GM11168 (cell line): ENCODE measurements around the gene UPF3A.
"Not testable (repeated sequence)": the region's sequence is repeated elsewhere in the genome, so short reads cannot be mapped to it uniquely, and the experiment has no call there.

Experiments used
- in situ Hi-C: fragments of 300-500 bp; cut with MboI; formaldehyde crosslinking; loops from one replicate; pipeline ENCODE4 v1.12.0; 2022; ENCODE audit warnings: low sequenced_read_pairs; ENCODE audit not compliant: unreplicated experiment

UPF3A gene

DNA sequence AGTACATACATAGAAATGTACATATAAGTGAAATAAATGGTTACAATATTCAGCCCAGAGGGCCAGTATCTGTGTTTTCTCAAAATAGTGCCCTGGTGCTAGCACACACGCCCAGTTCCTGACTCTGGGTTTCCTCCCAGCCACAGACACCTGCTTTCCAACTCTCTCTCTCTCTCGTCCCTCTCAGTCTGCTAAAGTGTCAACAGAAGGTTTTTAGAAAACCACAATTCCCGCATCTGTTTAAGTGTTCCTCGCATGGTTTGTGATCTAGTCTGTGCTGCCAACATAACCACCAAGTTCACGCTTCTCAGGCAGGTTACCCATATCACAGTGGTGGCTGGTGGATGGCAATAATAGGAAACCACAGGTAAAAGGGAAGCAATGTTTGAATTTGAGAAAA is 17.8 kb upstream of the UPF3A start:
- in situ Hi-C loops = no loop called here

DNA sequence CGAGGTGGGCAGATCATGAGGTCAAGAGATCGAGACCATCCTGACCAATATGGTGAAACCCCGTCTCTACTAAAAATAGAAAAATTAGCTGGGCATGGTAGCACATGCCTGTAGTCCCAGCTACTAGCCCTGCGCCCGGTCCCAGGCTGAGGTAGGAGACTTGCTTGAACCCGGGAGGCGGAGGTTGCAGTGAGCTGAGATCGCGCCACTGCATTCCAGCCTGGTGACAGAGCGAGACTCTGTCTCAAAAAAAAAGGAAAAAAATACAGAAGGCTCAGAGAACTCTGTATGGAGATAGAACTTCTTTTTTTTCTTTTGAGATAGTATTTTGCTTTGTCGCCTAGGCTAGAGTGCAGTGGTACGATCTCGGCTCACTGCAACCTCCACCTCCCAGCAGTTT is 17.1 kb upstream of the UPF3A start:
- in situ Hi-C loops = not testable (repeated sequence)

DNA sequence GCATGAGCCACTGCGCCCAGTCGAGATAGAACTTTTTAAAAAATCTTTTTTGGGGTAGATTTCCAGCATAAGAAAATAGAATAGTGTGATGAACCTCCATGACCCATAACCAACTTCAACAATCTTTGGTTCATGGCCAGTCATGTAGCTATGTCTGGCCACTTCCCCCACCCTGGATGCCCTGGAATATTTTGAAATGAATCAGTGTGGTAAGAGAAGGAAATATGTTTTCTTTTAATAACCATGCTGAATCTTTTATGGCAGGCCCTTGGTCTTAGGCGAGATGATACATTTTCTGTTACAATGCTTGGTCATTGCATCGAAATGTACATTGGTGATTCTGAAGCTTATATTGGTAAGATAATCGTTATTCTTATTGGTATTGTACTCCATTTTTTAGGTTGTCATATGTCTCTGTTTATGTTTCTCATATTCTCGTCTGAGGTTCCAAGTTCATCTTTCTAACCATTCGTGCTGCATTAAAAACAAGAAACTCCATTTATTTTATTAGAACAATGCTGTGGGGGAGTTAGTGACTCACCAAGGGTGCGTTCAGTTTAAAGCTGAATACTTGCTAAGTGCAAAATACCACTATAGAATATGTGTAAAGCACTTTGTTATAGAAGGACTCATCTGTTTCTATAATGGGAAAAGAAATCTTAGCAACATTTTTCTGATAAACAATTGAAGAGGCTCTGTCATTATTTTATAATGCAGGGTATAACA is 16.4 kb upstream of the UPF3A start:
- in situ Hi-C loops = no loop called here

DNA sequence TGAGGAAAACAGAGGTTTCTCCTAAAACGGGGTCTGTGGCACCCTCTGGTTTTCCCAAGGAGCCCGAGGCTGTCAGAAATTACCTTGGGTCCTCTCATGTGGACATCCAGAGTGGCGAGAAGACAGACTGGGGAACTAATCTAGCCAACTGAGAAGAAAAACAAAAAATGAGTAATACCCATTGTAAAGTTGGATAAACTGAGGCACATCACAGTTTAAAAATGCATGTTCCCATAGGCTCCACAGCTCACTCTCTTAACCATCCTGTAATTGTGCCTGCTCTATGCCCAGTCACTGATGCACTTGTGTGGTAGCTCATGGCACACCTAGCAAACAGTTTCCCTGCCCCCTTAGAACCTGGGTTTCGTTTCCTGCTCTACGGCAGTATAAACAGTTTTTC is 15.2 kb upstream of the UPF3A start:
- in situ Hi-C loops = no loop called here

DNA sequence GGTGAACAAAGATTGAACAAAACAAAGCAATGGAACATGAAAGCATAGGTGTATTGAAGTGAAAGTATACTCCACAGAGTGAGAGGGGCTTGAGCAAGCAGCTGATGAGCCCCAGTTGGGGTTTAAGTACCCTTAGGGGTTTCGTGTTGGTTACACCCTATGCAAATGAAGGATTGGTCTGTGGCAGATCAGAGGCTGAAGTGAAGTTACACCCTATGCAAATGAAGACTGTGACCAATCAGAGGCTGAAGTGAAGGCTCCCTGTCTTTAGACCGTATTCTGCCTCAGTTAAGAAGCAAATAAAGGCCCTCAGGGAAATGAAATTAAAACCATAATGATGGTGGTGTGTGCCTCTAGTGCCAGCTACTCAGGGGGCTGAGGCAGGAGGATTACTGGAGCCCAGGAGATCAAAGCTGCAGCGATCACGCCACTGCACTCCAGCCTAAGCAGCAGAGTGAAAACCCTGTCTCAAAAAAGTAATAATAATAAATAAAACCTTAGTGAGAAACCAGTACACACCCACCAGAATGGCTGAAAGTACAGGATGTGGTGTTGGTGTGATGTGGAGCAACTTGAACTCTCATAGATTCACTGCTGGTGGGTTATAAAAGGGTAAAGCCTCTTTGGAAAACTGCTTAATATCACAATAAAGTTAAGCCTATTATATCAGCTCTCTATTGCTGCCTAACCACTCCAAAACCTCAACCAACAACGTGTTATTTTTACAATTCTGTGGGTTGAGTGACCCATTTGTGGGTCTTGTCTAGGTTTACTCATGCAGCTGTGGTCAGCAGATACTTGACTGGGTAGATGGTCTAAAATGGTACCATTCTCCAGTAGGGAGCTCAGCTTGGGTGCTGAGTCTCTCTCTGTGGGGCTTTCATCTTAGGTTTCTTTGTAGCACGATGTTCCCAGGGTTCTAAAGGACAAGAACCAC is 12.8 kb upstream of the UPF3A start:
- in situ Hi-C loops = no loop called here

DNA sequence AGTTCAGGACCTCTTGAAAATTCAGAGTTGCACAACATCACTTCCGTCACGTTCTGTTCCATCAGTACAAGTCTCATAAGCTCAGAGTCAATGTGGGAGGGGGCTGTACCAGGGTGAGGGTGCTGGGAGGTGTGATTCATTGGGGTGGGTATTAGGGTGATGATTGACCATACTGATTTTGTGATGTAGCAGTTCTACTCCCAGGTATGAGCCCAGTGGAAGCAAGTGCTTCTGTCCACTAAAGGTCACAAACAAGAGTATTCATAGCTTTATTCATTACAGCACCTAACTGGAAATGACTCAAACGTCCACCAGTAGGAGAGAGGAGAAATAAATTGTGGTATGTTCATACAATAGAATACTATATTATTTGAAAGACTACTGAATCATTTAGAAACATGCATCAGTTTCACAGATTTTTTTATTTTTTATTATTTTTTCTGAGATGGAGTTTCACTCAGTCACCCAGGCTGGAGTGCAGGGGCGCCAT is 12.1 kb upstream of the UPF3A start:
- in situ Hi-C loops = no loop called here

DNA sequence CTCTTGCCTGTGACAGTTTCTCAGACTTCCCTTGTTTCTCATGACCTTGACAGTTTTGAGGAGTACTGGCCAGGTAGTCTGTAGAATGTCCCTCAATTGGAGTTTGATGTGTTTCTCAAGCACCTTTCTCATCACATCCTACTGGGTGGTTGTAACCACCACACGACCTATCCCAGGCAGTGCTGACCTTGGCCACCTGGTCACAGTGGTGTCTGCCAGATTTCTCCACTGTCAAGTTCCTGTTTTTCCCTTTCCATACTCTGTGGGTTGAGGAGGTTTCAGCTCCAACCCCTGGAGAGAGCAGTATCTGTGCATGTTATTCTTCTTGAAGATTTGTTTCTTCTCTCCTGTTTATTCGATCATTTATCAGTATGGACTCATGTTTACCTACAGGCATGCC is 8.4 kb upstream of the UPF3A start:
- in situ Hi-C loops = no loop called here

DNA sequence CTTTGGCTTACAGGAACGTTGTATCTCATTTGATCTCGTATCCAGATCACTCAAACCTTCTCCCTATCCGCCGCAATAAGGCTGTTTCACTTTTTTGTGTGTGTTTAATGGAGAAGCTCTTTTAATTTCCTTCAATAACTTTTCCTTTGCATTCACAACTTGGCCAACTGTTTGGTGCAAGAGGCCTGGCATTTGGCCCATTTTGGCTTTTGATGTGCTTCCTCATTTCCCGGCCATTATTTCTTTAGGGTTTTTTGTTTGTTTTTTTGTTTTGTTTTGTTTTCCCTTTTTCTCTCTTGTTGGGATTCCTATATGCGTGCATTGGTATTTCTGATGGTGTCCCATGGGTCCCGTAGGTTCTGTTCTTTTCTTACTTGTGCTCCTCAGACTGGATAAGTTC is 6.1 kb upstream of the UPF3A start:
- in situ Hi-C loops = no loop called here

DNA sequence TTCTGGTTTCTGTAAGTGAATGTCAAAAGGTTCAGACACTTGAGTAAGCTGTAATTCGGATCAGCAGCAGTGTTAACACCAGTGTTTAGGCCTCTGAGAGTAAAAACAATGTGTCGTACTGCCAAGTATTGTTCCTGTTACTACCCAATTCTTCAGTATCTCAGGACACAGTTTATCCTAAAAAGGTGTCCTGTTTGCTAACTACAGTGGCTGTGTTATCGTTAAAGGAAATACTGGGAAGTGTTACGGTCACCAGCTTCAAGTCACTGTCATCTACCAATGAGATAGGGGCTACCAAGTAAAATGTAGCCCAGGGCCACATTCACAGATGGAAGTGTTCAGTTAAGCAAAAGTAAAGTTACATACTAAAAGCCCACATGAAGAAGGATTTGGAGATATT is 2.3 kb upstream of the UPF3A start:
- in situ Hi-C loops = no loop called here

DNA sequence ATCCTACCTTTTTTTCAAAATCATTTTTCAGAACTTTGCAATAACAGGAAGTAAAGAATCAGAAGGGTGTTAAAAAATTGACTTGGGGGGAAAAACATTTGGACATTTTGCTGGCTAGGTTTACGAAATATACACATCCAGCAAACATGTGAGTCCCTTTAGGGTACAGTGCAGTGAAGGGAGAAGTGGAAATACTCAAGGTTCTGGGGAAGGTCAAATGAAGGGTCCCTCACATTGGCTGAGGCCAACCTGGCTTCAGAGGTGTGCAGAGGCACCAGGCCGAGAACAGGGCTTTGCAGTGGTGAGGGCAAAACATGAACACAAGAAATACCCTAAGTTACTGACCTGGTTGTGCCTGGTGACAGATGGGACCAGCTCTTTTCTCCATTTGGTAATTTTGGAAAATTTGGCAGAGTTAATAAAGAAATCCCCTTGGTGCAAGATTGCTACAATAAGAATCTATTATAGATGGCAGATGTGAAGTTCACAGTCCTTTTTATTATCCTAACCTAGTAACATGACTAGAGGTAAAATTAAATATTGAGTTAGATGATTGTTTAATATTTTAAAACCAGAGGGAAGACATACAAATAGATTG is 1.5 kb upstream of the UPF3A start:
- in situ Hi-C loops = no loop called here

DNA sequence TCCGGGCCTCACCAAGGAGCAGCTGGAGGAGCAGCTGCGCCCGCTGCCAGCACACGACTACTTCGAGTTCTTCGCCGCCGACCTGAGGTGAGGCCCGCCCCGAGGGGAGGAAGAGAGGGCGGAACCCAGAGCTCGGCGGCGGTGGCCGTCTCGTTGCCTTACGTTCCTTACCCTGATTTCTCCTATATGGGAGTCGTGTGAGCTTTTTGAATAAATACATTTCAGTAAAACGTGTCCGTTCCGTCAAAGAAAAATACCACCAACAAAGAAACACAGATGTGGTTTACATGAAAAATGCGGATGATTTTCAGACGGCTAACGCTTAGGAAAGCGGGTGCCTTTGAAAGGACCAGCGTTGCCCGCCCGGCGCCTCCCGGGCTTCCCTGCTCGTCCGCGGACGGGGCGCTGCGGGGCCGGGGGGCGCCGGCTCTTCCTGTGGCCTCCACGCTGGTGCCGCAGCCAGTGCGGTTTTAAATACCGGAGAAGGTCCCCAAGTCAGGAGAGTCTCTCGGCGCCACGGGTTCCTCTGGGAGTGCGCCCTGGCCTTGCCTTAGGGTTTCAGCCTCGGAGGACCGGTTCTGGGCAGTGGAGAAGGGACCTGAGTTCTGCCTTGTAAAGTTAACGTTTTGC is 755 bp downstream of the UPF3A start:
- in situ Hi-C loops = no loop called here

DNA sequence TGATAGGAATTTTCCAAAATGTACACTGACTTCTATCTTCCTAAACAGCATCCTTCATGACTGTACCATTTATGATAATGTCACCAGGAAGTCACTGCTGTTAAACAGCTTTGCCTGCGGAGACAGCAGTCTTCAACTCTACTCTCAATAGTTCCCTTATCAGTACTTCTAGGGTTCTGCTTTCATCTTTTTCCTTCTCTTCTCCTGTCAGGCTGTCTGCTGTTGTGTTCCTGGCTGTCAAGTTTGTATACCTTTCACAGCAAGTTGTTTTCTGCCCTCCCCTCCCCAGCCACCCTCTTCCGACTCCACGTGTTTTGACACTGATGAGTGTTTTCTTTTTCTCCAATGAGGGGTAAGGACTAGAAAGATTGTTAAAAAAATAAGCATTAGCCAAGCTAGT is 2.2 kb downstream of the UPF3A start:
- in situ Hi-C loops = no loop called here

DNA sequence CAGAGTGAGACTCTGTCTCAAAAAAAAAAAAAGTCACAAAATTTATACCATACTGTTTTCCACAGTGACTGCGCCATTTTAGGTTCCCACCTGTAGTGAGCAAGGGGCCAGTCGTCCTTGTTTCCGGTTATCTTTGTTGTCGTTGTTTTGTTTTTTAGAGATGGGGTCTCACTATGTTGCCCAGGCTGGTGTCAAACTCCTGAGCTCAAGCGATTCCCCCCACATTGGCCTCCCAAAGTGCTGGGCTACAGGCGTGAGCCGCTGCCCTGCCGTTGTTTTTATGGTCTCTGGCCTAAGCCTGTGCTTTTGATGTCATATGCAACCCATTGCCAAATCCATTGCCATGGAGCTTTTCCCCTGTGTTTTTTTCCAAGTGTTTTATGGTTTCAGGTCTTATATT is 3.3 kb downstream of the UPF3A start:
- in situ Hi-C loops = no loop called here

DNA sequence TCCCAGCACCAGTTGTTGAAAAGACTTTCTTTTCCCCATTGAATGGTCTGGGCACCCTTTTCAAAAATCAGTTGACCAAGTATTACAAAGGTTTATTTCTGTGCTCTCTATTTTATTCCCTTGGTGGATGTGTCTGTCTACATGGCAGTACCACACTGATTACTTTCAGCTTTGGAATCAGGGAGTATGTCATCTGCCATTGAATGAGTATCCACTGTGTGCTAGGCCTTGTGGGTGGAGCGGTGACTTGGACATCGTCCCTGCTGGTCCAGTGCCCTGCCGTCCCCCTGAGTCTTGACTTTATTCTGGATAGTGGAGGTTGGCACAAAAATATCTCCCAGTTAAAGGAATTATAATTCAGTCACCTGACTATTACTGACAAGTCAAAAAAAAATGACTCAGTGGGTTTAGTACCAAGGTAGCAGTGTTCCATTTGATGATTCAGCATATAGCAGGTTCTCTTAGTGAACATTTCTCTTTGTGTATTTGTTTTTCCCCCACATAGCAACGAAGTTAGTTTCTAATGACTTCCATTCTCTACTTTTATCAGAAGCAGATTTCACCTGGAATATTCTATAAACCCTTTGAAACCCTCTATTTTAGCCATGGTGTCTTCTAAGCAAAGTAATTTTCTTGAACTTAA is 3.9 kb downstream of the UPF3A start:
- in situ Hi-C loops = no loop called here

DNA sequence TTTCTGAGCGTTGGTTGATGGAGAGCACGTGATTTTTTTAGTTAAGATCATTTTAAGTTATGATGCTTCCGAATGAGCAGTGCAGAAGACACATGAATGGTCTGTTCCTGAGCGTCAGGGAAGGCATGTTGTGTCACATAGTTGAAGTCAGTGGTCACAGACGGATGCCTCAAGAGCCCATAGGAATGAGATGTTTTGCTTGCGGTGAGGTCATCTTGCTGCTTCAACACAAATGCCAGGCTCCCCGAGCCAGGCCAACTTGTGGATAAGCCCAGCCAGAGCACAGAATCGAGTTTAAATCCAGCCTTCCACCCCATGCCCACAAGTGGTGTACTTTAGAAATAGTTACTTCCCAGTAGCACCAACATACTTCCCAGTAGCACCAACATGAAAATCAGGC is 5.4 kb downstream of the UPF3A start:
- in situ Hi-C loops = no loop called here

DNA sequence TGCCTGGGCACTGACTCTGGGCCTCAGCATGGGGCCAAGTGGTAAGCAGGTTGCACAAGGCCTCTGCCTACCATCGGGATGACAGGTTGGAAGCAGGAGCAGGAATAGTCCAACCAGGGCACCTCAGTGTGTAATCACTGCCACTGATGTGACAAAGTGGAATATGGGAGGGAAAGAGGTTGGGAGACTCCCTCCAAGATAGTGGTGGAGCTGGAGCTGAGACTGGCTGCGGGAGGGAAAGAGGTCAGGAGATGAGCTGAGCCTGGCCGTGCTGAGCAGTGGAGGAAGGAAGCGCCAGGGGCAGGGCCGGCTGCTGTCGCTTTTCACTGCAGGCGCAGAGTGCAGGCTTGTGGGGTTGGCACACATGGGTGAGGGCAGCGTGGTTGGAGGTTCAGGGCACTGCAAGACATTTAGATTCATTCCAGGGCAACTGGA is 6.8 kb downstream of the UPF3A start:
- in situ Hi-C loops = no loop called here

DNA sequence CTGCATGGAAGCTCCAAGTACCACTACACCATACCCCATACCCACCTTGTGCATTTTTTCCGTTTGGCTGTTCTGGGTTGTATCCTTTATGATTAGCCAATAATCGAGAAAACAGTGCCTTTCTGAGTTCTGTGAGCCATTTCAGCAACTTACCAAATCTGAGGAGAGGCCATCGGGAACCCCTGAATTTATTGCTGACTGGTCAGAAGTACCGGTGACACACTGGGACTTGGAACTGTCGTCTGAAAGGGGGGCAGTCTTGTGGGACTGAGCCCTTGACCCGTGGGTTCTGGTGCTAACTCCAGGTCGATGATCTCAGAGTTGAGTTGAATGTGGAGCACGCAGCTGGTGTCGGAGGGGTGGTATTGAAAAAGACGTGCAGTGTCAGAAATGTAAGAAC is 15.0 kb downstream of the UPF3A start:
- in situ Hi-C loops = no loop called here

DNA sequence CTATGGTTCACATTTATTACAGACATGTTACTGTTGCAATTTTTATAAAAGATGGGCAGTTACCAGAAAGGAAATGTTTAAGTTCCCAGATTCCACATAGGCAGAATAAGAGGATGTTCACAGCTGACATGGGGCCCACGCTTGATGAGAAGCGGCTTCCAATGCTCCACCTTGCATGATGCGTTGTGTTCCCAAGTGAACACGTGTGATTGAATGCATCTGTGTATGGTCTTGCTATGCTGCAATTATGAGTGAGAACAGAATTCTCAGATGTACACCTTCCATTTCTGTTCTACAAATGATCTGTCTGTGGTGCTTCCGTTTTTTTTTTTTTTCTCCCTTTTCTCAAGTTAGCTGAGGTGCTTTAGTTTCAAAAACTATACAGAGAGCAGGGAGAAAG is 15.5 kb downstream of the UPF3A start:
- in situ Hi-C loops = no loop called here

DNA sequence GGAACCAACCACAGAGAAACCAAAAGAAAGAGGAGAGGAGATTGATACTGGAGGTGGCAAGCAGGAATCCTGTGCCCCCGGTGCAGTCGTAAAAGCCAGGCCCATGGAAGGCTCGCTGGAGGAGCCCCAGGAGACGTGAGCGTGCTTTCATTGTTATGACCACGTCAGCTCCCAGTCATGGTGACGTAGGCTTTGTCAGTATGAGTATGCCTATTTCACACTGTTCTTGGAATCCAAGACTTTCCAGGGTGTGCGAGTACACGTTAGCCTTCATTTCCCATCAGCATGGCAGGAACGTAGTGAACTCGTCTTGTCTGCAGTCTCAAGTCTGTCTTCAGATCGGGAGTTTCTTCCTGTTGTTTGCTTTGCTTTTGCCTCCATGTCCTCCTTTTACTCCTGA is 17.5 kb downstream of the UPF3A start:
- in situ Hi-C loops = no loop called here

DNA sequence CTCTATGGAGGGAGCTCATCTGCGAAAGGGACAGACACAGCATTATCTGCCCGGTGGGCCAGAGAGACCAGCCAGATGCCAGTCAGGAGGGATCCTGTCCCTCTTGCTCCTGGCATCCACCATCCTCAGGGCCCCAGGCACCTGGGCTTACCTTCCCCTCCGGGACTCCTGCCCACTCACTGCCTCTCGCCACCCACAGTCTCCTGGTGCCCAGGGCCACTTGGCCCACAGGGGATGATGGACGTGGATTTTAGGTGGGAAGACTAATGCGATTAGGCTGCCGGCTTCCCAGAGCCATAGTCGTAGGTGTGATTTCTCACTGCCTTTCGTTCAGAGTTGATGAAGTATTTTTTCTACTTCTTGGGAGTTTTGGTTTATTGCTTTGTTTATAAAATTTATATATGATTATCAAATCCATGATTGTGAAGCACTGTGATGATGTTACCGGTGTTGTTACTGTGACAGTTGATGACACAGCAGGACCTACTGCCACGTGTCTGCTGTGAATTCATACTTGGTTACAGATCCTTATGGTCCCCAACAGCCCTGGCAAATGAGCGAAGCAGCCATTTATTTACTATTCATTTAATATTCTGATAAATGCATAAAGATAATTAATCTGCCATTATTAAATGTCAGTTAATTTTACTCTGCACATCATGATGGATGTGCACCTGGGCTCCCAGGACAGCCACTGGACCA is 18.4 kb downstream of the UPF3A start:
- in situ Hi-C loops = no loop called here
